IMR-90 (cell line): ENCODE data around the gene LCTL.
"Not testable (repeated sequence)": the region's sequence is repeated elsewhere in the genome, so short reads cannot be mapped to it uniquely, and the experiment has no call there.

Experiments
- BHLHE40 ChIP-seq: fragments of 150-350 bp; IDR thresholded peaks from 2 replicates; pipeline ENCODE4 v1.6.1; 2016; ENCODE audit warnings: mild to moderate bottlenecking, low read depth, low read length
- CEBPB ChIP-seq: IDR thresholded peaks from 2 replicates; pipeline ENCODE4 v1.6.1; 2012; ENCODE audit warnings: low read depth, low read length, improper control_type of control experiment
- CHD1 ChIP-seq: IDR thresholded peaks from 2 replicates; pipeline ENCODE4 v1.6.1; 2012; ENCODE audit warnings: low read depth, low read length, improper control_type of control experiment
- CTCF ChIP-seq: conservative IDR thresholded peaks from 2 replicates; pipeline ENCODE4 v1.5.1; 2012; ENCODE audit warnings: mild to moderate bottlenecking, low read depth, low read length, improper control_type of control experiment
- ELK1 ChIP-seq: fragments of 150-350 bp; IDR thresholded peaks from 2 replicates; pipeline ENCODE4 v1.6.1; 2016; ENCODE audit warnings: low read depth, mild to moderate bottlenecking, low read length, moderate library complexity, borderline replicate concordance
- FOS ChIP-seq: fragments of 150-350 bp; IDR thresholded peaks from 2 replicates; pipeline ENCODE4 v1.6.1; 2016; ENCODE audit warnings: low read depth, low read length
- MAZ ChIP-seq: IDR thresholded peaks from 2 replicates; pipeline ENCODE4 v1.6.1; 2012; ENCODE audit warnings: low read depth, mild to moderate bottlenecking, low read length, improper control_type of control experiment, moderate library complexity, borderline replicate concordance
- MXI1 ChIP-seq: IDR thresholded peaks from 2 replicates; pipeline ENCODE4 v1.6.1; 2012; ENCODE audit warnings: low read depth, mild to moderate bottlenecking, low read length, moderate library complexity, borderline replicate concordance
- POLR2A ChIP-seq: IDR thresholded peaks from 2 replicates; pipeline ENCODE4 v1.6.1; 2012; ENCODE audit warnings: mild to moderate bottlenecking, low read depth, low read length
- RAD21 ChIP-seq: IDR thresholded peaks from 2 replicates; pipeline ENCODE4 v1.6.1; 2012; ENCODE audit warnings: low read length, improper control_type of control experiment
- RCOR1 ChIP-seq: IDR thresholded peaks from 2 replicates; pipeline ENCODE4 v1.6.1; 2012; ENCODE audit warnings: mild to moderate bottlenecking, low read length, improper control_type of control experiment; ENCODE audit not compliant: insufficient replicate concordance
- RFX5 ChIP-seq: IDR thresholded peaks from 2 replicates; pipeline ENCODE4 v1.8.0; 2012; ENCODE audit warnings: low read depth, mild to moderate bottlenecking, low read length, moderate library complexity
- SMC3 ChIP-seq: fragments of 150-350 bp; IDR thresholded peaks from 2 replicates; pipeline ENCODE4 v1.6.1; 2016; ENCODE audit warnings: low read depth, mild to moderate bottlenecking, antibody characterized with exemption, low read length, moderate library complexity
- USF2 ChIP-seq: fragments of 150-350 bp; IDR thresholded peaks from 2 replicates; pipeline ENCODE4 v1.6.1; 2017; ENCODE audit warnings: mild to moderate bottlenecking, antibody characterized with exemption, low read length, low read depth

- TF ChIP-seq CTCF, POLR2A, RCOR1, CEBPB, SMC3, BHLHE40, RAD21, MXI1, USF2, ELK1, MAZ, CHD1, FOS, RFX5: not testable (repeated sequence)
Observed at GRCh38 chr15:66500346-66500745, 65.5 kb downstream of the LCTL start.
